AG09319 (cell line): ENCODE data around the gene KCNK6.

Experiments used
- DNase-seq: peaks from one replicate; pipeline ENCODE4 v3.0.0-alpha.2; 2010; ENCODE audit warnings: low read depth; ENCODE audit errors: extremely low read depth
- TF ChIP-seq, protein P1 (sequence below): IDR thresholded peaks from 2 replicates; pipeline ENCODE4 v1.5.1; 2011; ENCODE audit warnings: low read depth, mild to moderate bottlenecking, inconsistent platforms, low read length, moderate library complexity

KCNK6 gene

DNA sequence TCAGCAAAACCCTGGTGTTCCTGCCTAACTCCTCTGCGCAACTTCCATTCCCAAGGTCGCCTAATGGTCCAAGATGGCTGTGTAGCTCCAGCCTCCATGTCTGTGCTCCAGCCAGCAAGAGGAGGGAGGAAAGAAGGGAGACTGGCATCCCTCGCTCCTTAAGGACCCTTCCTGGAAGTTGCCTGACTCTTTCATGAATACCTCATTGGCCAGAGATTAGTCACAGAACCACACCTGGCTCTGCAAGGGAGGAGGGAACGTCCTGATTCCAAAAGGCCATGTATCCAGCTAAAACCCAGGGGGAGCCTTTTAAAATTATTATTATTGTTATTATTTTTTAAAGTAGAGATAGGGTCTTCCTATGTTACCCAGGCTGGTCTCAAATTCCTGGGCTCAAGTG is 4.8 kb downstream of the KCNK6 start:
- TF ChIP-seq, protein P1, sequence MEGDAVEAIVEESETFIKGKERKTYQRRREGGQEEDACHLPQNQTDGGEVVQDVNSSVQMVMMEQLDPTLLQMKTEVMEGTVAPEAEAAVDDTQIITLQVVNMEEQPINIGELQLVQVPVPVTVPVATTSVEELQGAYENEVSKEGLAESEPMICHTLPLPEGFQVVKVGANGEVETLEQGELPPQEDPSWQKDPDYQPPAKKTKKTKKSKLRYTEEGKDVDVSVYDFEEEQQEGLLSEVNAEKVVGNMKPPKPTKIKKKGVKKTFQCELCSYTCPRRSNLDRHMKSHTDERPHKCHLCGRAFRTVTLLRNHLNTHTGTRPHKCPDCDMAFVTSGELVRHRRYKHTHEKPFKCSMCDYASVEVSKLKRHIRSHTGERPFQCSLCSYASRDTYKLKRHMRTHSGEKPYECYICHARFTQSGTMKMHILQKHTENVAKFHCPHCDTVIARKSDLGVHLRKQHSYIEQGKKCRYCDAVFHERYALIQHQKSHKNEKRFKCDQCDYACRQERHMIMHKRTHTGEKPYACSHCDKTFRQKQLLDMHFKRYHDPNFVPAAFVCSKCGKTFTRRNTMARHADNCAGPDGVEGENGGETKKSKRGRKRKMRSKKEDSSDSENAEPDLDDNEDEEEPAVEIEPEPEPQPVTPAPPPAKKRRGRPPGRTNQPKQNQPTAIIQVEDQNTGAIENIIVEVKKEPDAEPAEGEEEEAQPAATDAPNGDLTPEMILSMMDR, result no peak
- DNase-seq, result no peak

DNA sequence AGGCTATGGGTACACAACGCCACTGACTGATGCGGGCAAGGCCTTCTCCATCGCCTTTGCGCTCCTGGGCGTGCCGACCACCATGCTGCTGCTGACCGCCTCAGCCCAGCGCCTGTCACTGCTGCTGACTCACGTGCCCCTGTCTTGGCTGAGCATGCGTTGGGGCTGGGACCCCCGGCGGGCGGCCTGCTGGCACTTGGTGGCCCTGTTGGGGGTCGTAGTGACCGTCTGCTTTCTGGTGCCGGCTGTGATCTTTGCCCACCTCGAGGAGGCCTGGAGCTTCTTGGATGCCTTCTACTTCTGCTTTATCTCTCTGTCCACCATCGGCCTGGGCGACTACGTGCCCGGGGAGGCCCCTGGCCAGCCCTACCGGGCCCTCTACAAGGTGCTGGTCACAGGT is 6.9 kb downstream of the KCNK6 start:
- TF ChIP-seq, protein P1, result no peak
- no peak for DNase-seq

DNA sequence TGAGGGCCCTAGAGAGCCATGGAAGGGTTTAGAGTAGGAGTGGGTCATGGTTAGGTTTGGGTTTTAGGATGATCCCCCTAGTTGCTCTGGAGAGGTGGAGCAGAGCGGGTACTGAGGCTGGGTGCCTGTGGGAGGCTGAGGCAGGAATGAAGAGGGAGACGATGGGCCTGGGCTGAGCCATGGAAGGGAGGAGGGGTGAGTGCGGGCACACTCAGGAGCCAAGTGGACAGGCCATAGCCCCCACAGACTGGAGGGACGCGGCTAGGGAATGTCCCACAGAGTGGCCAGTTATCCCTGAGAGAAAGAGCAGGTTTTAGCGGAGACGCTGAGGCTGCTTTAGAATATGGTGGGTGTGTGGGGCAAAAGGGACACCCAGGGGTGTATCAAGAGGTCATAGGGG is 10.0 kb downstream of the KCNK6 start:
- DNase-seq, result no peak
- TF ChIP-seq, protein P1, result no peak

DNA sequence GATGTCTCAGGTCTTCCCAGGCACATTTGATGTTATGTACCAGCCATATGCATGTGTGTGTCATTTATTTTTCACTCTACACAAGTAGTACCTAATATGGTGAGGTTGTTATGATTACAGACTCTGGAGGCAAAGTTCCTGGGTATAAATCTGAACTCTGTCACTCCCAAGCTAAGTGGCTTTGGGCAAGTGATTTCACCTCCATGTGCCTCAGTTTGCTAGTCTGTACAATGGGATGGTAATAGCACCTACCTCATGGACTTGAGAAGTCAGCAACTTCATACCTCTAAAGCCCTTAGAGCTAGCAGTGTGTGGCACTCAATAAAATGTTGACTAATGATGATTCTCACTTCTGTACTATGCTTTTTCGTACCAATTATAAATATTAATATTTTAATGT is 12.1 kb downstream of the KCNK6 start:
- TF ChIP-seq, protein P1, result no peak
- DNase-seq, result no peak

DNA sequence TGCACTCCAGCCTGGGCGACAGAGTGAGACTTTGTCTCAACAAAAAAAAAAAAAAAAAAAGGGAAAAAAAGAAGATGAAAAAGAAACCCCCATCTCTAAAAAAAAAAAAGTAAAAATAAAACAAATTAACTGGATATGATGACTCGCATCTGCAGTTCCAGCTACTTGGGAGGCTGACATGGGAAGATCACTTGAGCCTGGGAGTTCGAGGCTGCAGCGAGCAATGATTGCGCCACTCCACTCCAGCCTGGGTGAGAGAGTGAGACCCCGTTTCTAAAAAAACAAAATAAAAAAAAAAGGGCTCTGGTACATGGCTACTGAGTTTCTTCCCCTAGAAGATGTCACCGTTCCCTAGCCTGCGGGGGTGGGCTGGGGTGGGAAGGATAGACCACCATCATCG is 13.6 kb downstream of the KCNK6 start:
- DNase-seq, result no peak
- TF ChIP-seq, protein P1, result no peak

DNA sequence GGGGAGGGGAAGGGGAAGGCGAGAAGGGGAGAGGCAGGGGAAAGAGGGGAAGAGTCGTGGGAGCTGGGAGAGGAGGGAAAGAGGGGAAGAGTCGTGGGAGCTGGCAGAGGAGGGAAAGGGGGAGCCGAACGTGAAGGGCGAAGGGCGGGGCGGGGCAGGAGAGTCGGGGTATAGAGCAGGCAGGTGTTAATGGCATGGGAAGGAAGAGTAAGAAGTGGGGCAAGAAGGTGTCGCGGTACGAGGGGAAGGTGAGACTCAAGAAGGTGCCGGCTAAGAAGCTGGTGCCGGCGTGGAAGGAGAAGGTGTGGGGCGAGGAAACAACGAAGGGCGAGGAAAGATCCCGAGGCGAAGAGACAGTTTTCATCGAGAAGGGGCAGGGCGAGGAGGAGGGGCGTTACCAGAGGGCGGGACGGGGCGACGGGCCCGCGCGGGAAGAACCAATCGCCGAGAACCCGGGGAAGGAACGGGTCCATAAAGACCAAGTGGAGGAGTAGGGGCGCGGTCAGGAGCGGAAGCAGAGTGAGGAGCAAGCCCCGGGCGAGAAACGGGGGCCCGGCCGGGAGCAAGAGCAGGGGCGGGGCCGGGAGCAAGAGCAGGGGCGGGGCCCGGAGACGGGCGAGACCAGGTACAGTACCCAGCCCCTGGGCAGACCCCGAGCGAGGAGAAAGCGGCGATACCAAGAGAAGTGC is 16.4 kb downstream of the KCNK6 start:
- TF ChIP-seq, protein P1, result no peak
- peak; percentile 83 for DNase-seq

DNA sequence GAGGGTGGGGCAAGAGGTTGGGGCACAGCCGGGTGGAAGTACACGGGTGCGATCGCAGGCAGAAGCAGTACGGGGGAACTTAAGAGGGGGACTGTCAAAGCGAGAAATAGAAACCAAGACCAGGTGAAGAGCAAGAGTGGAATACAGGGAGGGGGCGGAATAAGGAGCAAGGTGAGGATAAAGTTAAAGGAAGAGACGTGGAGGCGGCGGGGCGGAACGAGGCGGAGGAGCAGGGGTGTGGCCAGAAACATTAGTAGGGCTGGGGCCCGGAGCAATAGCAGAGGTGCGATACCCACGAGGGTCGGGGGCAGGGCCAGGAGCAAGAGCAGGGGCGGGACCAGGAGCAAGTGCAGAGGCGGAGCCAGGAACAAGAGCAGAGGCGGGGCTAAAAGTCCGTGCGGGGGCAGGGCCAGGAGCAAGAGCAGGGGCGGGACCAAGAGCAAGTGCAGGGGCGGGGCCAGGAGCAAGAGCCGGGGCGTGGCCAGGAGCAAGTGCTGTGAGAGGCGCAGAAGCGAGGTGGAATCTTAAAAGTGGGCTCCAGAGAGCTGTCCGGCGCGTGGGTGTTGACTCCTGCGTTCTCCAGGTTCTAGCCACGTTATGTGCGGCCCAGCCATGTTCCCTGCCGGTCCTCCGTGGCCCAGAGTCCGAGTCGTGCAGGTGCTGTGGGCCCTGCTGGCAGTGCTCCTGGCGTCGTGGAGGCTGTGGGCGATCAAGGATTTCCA is 17.2 kb downstream of the KCNK6 start:
- peak; percentile 72 for DNase-seq
- TF ChIP-seq, protein P1, result no peak
